GM19240 (cell line): Measurements from ENCODE around the gene RALA.

ENCODE experiments used
- DNase-seq: peaks from one replicate; pipeline ENCODE4 v3.0.0; 2011; ENCODE audit warnings: low spot score; ENCODE audit not compliant: insufficient read length

Gene RALA

DNA sequence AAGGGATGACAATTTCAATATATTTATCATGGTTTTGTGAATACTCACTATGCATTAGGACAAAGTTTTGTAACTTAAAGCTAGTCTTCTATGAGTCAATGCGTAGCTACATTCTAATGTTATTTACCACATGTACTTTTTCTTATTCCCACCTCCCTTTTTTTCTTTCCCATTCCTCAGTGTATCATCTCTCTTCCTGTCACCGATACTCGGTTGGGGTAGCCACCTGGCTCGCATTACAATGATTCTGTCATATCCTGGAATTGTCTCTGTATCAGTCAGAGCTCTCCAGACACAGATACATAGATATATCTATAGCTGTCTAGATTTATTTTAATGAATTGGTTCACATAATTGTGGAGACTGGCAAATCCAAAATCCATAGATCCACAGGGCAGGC, 9.8 kb upstream of the RALA start:
- DNase-seq: no peak

- no peak for DNase-seq
Observed at GRCh38 chr7:39614299-39614698, 9.1 kb upstream of the RALA start.

GRCh38 chr7:39615350-39615975, 7.9 kb upstream of the RALA start:
- no peak for DNase-seq

- DNase-seq: no peak
Observed at GRCh38 chr7:39616138-39616537, 7.2 kb upstream of the RALA start.

DNA sequence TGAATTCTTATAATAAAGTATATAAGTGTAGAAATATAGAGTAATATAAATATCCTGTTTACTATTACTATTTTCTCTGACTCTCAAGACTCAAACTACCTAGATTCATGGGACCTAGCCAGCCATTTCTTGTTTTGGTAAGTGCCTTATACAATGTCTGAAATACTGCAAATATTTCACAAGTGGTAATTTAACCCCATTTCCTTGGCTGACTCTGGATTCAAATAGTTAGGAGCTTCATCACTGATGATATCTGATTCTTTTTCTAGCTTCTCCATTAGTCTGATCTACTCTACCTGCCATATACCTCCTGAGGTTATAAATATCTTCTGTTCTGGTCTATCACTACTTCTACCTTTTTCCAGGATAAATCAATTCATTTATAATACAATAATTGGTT, 6.4 kb upstream of the RALA start:
- no peak for DNase-seq

DNA sequence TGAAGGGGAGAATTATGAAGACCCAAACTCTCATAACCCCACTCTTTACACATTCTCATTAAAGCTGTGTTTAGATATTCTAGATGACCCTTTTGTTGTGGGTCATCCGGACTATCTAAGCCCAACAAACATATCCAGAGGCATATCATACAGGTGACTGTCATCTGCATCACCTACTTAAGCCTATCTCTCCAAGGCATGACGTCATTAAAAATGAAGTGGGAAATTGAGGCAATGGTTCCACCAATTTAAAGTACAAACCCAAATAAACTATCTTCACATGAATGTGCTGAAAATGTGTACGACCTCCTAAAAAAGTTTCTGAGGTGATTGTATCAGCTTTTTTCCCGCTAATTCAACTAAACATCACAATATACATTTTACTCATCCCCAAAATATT, 4.5 kb upstream of the RALA start:
- no peak for DNase-seq

GRCh38 chr7:39620486-39620885, 2.9 kb upstream of the RALA start:
- no peak for DNase-seq

GRCh38 chr7:39621261-39621660, 2.1 kb upstream of the RALA start:
- DNase-seq: no peak

DNA sequence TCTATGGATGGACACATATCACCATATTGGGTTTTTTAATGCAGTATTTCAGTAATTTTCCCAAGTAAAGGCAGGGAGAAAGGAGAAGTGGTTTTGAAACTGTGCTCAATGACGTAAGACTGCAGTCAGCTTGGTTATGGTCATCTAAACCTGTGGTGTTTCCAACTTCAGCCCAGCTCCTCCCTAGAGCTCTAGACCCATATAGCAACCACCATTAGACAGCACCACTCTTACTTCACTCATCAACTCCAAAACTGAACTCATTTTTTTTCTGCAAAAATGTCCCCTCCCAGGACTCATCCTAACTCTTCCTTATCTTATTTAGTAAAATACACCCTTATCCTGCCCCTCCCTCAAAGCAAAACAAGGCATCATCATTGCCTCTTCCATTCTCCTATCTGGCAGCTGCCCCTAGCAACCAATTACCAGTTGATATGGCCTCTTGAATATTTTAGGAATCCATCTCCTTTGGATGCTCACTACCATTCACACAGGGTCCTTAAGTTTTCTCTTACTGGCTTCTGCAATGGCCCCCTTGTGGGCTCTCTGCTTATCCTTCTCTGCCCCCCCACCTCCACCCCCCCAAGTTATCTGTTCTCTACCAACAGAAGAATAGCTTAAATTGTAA, 1.5 kb upstream of the RALA start:
- DNase-seq: no peak

GRCh38 chr7:39622609-39623008, 763 bp upstream of the RALA start:
- no peak for DNase-seq

- no peak for DNase-seq
Observed at GRCh38 chr7:39623732-39624441, 515 bp downstream of the RALA start.

DNA sequence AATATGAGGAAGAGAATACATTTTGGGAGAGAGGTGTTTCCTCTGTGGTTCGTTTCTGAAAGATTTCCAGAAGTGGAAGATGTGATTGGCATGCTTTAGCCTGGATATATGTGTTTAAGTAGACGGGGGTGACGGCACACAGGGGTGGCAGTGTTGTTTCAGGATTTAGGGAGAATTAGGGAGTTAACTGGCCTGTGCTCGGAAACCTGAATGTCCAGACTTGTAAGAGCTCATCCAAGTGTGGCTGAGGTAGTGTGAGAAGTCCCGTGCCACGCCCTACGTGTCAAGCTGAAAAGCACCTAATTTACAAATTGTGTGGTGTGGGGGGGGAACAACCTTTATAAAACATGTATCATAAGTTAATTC, 1.1 kb downstream of the RALA start:
- DNase-seq: no peak

DNA sequence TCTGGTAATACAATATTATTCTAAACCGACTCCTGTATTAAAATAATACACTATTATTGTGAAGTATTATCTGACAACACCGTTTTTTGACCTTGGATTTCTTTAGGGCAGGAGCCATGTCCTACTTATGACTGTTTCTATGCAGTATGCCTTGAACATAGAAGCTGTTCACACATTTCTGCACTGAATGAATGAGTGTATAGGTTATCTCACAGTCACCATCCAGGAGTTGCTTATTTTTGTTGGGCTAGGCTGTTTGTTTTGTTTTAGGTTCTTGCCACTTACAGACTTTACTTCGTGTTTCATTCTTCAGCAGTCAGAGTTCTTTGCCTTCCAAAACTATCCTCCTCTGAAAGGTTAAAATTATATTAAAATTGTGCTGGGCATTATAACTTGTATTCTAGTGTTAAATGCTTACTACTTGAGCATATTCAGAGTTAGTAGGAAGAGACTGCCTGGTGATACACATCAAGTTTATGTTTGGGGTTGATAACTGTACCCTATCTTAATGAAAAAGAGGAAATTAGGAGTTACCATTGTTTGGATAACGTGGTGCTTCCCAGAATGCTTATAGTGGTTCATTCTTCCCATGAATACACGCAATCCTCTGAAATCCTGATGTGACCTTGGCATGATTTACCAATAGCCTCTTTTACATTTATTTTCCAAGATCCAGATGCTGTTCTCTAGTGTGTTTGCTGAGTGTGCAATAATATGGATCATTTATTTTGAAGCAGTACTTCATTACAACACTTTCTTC, 1.7 kb downstream of the RALA start:
- DNase-seq: no peak

- DNase-seq: no peak
Observed at GRCh38 chr7:39631736-39632308, 8.4 kb downstream of the RALA start.

DNA sequence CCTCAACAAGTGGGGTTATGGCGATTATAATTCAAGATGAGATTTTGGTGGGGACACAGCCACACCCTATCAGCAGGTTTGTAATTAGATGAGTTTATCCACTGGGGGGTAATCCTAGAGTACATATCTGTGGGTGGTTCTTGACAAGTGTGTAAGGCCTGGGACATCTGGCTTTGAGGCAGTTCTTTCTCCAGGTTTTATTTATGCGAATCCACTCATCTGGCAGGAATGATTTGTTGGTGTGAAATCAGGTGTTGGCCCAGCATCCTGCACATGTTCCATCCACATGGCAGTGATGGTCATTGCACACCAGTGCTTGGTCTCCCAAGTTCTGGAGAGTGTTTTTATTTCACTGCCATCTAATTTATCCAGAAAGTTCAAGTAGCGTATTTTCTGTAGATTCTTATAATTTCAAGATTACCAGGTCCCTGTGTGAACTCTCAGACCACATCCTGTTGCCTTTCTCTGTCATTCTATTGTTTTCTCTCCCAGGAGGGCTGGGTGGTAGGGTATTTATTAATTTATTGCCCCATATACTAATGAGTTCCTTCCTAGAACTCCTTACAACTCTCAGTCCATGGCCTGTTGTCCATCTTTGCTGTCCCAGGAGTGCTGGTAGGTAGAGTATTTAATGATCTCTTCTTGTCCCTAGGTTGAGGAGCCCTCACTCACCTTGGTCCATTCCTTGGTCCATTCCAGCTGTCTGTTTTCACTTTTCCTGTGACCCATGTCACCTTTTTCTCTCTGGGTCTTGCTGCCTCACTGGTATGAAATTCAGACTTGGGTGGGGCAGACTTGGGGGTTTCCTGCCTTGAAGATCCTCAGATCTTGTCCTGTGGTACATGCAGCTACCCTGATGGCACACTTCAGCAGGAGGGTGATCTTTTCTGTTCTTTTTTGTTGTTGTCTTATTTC, 10.4 kb downstream of the RALA start:
- no peak for DNase-seq

GRCh38 chr7:39634478-39634805, 11.1 kb downstream of the RALA start:
- DNase-seq: no peak

- no peak for DNase-seq
Observed at GRCh38 chr7:39637400-39637799, 14.0 kb downstream of the RALA start.

- no peak for DNase-seq
Observed at GRCh38 chr7:39637963-39638485, 14.7 kb downstream of the RALA start.

- DNase-seq: no peak
Observed at GRCh38 chr7:39642896-39643295, 19.5 kb downstream of the RALA start.

GRCh38 chr7:39644170-39644569, 20.8 kb downstream of the RALA start:
- DNase-seq: no peak
